Mucosa of descending colon (tissue), 3 donors: ENCODE results near the gene OSBPL3. TPM values are rescaled to one million over a fixed set of nuclear protein-coding genes. Genes with fewer than 3 reads are reported as not detected.

ENCODE experiments used
- ATAC-seq: fragments of 200-7000 bp; cut with Tn5 transposase; one replicate; pipeline ENCODE4 v1.9.1; 2020; ENCODE audit warnings: mild to moderate bottlenecking, moderate library complexity
- DNase-seq, 3 donors: peaks; one replicate each; pipeline ENCODE4 v3.0.0-alpha.2; 2020
- H3K36me3 ChIP-seq: fragments of 200-600 bp; one replicate; pipeline ENCODE4 v1.8.0; 2021; ENCODE audit warnings: low read depth, mild to moderate bottlenecking
- H3K4me1 ChIP-seq: fragments of 200-600 bp; one replicate; pipeline ENCODE4 v1.8.0; 2021; ENCODE audit warnings: low read depth, mild to moderate bottlenecking
- H3K4me3 ChIP-seq: fragments of 200-600 bp; one replicate; pipeline ENCODE4 v1.8.0; 2021; ENCODE audit warnings: mild to moderate bottlenecking
- H3K9me3 ChIP-seq: fragments of 200-600 bp; one replicate; pipeline ENCODE4 v1.8.0; 2021; ENCODE audit warnings: mild to moderate bottlenecking
- intact Hi-C, 2 donors: fragments of 100-400 bp; cut with DNase I in 1 of 2; cut with micrococcal nuclease in 1 of 2; formaldehyde crosslinking; loops; one replicate each; pipeline versions ENCODE4 v1.11.0 to v1.11.1; 2022; cut with DNase I, micrococcal nuclease
- total RNA-seq, 3 donors: library from RNA; stranded (reverse); fragmentation: NEBNext Ultra II Directional in 2 of 3; extraction: Animal tissue kit (Norgen Biotek cat#: 25700) in 2 of 3; gene quantifications; one replicate each; pipeline versions ENCODE4 v1.2.1 to v1.2.4, GENCODE V29; 2021 to 2023
- TF ChIP-seq, protein P1 (sequence below): fragments of 200-600 bp; IDR thresholded peaks from one replicate; pipeline ENCODE4 v1.8.0; 2022; ENCODE audit warnings: antibody characterized with exemption, mild to moderate bottlenecking
- donor health status: DM: no; HTN: no; CAD: no; lungs with moderate emphysema.
- donor health status: DM: no; HTN: no; CAD: no.
- donor health status: DM: no; HTN: yes; CAD: no.

OSBPL3 gene
- total RNA-seq, 3 donors from 2014 or later, result 9.0 to 15.4 (median 10.6) TPM

- Histone ChIP-seq H3K4me1 (no peaks in the 10 kb centered on the region), H3K36me3 (no peaks in the 10 kb centered on the region), H3K4me3 (no peak overlapping the region), H3K9me3 (no peaks in the 10 kb centered on the region)
- intact Hi-C loops, result no loop called here
- DNase-seq (no peak), ATAC-seq (no peak)
- TF ChIP-seq, protein P1, sequence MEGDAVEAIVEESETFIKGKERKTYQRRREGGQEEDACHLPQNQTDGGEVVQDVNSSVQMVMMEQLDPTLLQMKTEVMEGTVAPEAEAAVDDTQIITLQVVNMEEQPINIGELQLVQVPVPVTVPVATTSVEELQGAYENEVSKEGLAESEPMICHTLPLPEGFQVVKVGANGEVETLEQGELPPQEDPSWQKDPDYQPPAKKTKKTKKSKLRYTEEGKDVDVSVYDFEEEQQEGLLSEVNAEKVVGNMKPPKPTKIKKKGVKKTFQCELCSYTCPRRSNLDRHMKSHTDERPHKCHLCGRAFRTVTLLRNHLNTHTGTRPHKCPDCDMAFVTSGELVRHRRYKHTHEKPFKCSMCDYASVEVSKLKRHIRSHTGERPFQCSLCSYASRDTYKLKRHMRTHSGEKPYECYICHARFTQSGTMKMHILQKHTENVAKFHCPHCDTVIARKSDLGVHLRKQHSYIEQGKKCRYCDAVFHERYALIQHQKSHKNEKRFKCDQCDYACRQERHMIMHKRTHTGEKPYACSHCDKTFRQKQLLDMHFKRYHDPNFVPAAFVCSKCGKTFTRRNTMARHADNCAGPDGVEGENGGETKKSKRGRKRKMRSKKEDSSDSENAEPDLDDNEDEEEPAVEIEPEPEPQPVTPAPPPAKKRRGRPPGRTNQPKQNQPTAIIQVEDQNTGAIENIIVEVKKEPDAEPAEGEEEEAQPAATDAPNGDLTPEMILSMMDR, result no peak
Measured at GRCh38 chr7:24914465-24914859, 65.5 kb downstream of the OSBPL3 start.

DNA sequence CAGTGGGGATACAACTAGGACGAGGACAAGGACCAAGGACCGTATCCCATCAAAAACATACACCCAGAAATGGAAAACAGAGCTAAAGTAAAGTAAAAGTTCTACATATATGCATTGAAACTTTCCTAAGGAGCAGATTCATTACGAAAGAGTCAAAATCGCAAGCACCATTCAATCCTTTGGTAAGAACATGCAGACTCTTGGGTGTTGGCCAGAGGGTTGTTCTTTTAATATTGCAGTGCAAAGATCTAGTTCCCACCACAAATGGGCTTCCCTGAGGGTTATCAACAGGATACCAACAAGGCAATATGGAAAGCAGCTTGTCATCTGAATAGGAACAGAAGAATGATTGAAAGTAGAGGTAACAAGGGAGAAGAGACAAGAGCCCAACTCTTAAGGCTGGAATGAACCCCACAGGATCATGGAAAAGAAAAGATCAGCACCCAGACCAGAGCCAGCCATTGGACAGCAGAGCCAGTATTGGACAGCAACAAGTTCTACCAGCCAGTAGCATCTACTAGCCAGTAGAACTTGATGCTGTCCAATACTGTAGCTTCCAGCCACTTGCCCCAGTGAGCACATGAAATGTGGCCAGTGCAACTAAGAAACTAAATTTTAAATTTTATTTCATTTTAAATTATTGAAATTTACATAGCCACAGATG, 66.0 kb downstream of the OSBPL3 start:
- Histone ChIP-seq H3K4me3 (no peak overlapping the region), H3K4me1 (no peaks in the 10 kb centered on the region), H3K36me3 (no peaks in the 10 kb centered on the region), H3K9me3 (no peaks in the 10 kb centered on the region)
- no peak for DNase-seq
- intact Hi-C loops, result no loop called here
- TF ChIP-seq, protein P1, result no peak
- no peak for ATAC-seq

DNA sequence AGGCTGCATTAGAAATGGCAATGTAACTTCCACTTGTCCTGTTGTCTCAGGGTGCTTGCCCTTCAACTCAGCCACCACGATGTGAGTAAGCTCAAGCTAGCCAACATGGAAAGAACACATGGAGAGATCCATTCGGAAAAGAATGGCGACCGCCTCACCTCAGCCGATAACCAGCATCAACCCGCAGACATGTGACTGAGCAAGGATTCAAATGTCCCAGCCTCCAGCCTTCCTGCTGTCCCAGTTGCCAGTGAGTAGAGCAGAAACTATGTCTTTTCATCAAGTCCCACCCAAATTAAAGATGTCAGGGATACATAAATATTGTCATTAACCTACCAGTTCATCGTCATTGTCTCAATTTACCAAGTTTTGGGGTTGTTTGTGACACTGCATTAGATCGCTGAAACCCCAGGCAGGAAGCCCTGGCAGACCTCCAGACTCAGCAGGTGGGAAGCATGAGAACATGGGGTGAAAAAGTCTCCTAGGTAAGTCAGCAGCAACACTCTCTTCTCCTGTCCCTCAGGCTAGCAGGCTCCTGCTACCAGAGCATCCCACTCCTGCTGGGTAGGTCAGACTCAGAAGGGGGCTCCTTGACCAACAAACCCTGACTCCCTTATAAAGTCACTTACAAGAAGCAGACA, 67.0 kb downstream of the OSBPL3 start:
- intact Hi-C loops, result no loop called here

GRCh38 chr7:24912424-24912823, 67.6 kb downstream of the OSBPL3 start:
- Histone ChIP-seq H3K4me1 (no peaks in the 10 kb centered on the region), H3K4me3 (no peak overlapping the region), H3K9me3 (no peaks in the 10 kb centered on the region), H3K36me3 (no peaks in the 10 kb centered on the region)
- ATAC-seq (no peak), DNase-seq (no peak)
- intact Hi-C loops, result no loop called here
- TF ChIP-seq, protein P1, result no peak

More for the DNA sequence above, 67.0 kb downstream of the OSBPL3 start:
- no peak overlapping the region for H3K4me3 ChIP-seq
- DNase-seq, result no peak
- ATAC-seq, result no peak
- TF ChIP-seq, protein P1, result no peak
- H3K9me3 ChIP-seq, result no peaks in the 10 kb centered on the region
- H3K4me1 ChIP-seq, result no peaks in the 10 kb centered on the region
- no peaks in the 10 kb centered on the region for H3K36me3 ChIP-seq

- DNase-seq (no peak), ATAC-seq (peak; percentile 55)
Measured at GRCh38 chr7:24911213-24911603, 68.8 kb downstream of the OSBPL3 start.

More at GRCh38 chr7:24911213-24911603, 68.8 kb downstream of the OSBPL3 start:
- no peak overlapping the region for H3K4me3 ChIP-seq
- no peaks in the 10 kb centered on the region for H3K4me1 ChIP-seq
- no peaks in the 10 kb centered on the region for H3K36me3 ChIP-seq
- H3K9me3 ChIP-seq, result no peaks in the 10 kb centered on the region
- intact Hi-C loops, result no loop called here
- TF ChIP-seq, protein P1, result no peak
